Cerebellar nuclear complex (tissue), 1 donor: ENCODE measurements around the gene SAMD4A.

Experiments
- DNase-seq, 2 experiments: peaks; one replicate each; lab custom pipeline; 2025; lab: John Stamatoyannopoulos, UW

The SAMD4A gene, protein sequence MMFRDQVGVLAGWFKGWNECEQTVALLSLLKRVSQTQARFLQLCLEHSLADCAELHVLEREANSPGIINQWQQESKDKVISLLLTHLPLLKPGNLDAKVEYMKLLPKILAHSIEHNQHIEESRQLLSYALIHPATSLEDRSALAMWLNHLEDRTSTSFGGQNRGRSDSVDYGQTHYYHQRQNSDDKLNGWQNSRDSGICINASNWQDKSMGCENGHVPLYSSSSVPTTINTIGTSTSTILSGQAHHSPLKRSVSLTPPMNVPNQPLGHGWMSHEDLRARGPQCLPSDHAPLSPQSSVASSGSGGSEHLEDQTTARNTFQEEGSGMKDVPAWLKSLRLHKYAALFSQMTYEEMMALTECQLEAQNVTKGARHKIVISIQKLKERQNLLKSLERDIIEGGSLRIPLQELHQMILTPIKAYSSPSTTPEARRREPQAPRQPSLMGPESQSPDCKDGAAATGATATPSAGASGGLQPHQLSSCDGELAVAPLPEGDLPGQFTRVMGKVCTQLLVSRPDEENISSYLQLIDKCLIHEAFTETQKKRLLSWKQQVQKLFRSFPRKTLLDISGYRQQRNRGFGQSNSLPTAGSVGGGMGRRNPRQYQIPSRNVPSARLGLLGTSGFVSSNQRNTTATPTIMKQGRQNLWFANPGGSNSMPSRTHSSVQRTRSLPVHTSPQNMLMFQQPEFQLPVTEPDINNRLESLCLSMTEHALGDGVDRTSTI

DNA sequence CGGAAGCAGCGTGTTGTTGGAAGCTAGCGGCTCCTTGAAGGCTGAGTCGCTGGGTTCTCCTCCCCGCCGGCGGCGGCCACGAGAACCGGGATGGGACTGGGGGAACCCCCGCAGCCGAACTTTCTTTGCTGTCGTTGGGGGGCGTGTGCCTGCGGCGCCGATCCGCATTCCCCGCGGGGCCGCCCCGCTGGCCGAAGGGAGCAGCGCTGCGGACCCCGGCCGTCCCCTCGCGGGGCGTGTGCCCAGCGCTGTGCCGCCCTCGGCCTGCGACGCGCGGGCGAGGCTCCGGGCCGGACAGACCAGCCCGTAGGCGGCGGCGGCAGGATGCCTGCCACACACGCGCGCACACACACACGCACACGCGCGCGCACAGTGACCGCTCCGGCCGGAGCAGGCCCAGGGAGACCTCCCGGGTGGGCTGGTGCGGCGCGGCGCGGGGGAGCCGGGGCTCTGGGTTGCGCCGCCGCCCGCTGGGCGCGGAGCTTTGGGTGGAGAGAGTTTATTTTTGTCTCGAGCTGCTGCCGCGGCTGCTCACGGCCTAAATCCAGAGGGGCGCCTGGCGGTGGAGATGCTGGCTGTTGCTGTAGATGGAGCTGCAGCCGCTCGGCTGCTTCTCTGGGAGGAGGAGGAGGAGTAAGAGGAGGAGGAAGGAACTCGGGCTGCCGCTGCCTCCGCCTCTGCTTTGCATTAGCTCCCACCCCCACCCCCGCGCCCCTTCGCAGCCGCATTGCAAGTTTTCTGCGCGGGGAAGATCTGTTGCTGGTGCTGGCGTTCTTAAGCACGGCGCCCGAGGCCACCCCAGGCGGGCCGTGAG is at the start of gene SAMD4A:
Gene SAMD4A, plus strand, starts transcription at position 719 of the 814 bp plus-strand sequence. CDS start 789 bp downstream, outside the sequence.
- no peak for DNase-seq

DNA sequence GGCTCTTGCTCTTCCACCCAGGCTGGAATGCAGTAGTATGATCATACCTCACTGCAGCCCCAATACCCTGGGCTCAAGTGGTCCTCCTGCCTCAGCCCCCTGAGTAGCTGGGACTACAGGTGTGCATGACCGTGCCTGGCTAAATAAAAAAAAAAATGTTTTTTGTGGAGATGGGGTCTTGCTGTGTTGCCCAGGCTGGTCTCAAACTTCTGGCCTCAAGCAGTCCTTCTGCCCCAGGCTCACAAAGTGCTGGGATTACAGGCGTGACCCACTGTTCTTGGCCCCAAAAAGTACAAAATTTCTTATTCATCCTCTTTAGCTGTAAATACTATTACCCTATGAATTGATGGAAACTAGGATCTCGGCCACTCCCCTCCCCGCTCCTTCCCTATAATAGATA is 42.5 kb upstream of the SAMD4A start:
- DNase-seq = no peak

DNA sequence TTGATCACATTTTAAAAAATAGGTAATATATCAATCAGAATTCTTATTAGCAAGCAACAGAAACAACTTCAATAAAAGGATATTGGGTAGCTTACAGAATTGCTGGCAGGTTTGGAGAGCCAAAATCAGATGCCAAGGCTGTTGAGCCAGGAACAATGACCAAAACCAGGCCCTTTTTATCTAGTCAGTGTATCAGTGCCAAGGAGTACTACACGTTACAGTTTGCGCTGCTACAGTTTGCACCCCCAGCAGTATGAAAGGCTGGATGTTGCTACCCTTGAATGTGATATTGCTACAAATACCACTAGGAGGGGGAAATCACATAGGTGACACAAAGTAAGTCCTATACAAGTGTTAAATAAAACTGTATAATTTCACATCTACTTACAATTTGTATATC is 38.0 kb upstream of the SAMD4A start:
- no peak for DNase-seq

DNA sequence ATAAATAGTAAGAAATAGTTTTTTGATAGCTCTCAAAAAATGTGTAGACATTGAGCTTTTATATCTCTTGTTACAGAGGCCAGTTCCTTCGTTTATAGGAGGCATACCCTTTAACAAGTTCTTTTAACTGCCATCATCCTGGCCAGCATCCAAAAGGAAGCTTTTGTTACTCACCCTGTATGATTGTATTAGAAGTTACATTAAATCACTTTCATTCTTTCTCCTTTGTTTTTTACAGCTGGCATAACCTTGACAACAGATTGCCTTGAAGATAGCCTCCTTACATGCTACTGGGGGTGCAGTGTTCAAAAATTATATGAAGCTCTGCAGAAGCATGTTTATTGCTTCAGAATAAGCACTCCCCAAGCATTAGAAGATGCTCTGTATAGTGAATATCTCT is 37.1 kb upstream of the SAMD4A start:
- no peak for DNase-seq

DNA sequence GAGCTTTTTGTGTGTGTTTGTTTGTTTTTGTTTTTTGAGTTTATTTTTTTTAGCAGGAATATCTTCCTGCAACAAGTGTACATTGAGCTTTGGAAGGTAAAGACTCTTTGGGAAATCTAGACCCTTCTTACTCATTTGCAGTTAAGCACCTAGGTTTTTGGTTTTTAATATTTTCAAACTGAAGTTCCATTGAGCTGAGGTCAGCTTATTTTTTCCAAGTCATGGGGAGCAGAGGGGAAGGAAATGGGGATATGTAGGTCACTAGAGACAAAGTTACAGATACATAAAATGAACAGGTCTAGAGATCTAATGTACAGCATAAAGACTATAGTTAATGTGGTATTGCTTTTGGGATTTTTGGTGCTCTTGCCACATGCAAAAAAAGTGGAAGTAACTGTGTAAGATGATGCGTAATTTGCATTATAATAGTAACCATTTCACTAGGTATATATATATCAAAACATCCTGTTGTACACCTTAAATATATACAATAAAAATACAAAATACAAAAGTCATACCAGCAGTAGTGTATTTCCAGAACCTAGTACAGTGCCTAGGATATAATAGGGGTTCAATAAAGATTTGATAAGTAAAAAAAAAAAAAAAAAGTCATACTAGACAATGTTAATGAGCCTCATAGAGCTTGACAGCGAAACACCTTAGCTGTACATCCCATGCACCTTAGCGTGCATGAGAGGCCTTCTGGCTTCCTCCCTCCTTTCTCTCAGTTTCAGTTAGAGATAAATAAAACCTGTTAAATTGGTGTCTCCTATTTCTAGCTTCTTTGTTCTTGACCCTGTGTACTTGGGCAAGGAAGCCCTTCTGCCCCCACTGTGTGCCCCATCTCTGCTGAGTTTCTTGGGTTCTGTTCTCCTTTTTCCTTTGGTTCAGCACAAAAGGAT is 34.6 kb upstream of the SAMD4A start:
- DNase-seq = no peak

DNA sequence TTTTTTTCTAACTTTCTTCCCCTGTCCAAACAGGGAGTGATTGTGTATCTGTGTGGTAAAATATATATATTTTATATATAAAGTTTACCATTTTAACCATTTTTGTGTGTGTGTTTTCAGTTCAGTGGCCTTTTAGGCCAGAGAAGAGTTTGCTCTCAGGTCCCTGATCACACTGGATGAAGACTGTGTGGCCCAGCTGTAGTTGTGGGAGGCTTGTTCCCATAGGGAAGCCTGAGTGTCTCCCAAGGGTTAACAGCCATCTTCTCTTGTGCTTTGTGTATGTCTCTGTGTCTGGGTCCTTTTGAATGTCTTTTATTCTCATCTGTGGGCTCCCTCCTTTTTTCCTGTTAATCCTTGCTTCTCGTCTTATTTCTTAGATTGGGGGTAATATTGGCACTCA is 33.8 kb upstream of the SAMD4A start:
- no peak for DNase-seq

DNA sequence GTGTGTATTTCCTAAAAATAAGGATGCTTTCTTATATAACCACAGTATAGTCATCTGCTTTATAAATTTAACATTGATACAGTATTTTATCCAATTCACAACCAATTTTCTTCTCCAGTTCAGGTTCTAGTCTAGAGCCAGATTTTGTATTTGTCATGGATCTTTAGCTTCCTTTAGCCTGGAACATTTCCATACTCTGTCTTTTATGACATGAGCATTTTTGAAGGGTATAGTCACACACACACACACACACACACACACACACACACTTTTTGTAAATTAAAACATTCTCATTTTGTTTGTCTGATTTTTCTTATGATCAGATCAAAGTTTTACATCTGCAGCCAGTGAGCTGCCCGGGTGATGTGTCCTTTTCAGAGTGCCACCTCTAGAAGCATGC is 31.8 kb upstream of the SAMD4A start:
- no peak for DNase-seq

DNA sequence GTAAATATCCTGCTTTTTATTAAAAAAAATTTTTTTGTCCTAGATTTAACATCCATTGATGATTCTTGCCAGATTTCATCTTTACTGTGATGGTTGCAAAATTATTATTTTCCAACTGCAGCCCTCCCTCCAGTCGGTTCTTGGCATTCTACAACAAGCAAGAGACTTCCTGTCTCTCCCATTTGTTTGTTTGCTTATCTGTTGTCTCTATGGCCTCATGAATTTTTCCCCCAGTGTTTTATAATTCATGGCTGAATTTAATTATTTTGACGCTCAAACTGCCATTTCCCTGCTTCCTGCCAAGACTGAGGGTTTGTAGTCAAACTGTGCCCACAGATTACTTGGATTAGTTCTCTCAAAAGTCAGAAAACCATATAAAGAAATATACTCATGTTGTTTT is 31.3 kb upstream of the SAMD4A start:
- no peak for DNase-seq

DNA sequence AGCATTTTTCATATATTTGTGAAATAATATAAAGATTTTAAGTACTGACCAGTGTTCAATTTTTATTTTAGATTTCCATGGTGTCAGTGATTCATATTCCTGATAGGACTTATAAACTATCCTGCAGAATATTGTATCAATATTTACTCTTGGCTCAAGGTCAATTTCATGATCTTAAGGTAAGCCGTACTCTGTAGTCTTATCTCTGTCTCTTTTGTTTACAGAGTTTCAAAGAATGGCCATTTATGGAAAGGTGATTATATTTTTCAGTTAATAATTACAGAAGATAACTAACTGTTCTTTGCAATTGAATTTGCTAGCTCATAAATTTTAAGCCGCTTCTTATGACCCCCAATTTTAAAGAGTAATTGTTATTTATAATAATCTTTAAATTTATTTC is 29.3 kb upstream of the SAMD4A start:
- DNase-seq = no peak

DNA sequence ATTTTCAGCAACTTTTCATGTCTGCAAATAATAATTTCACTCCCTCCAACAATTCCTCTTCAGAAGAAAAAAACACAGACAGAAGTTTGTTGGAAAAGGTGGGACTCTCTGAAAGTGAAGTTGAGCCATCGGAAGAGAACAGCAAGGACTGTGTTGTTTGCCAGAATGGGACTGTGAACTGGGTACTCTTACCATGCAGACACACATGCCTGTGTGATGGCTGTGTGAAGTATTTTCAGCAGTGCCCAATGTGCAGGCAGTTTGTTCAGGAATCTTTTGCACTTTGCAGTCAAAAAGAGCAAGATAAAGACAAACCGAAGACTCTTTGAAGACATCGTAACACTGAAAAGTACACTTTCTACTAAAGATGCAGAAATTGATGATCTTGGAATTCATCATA is 28.9 kb upstream of the SAMD4A start:
- no peak for DNase-seq

DNA sequence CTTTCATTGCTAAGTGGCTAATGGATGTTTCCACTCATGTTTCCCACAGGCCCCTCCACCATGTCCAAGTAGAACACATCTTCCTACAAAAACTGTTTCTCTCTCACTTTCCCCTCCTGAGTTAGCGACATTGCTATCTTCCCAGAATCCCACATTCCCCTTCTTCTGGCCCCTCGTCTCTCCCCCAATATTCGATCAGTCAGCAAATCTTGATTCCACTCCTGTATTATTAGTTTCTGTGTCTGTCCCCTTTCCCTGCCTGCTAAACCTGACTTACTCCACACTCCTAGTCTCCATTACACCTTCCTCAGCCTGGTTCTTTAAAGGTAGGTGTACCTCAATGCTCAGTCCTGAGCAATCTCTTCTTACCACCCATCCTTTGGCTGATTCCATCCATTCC is 19.3 kb upstream of the SAMD4A start:
- DNase-seq = no peak

DNA sequence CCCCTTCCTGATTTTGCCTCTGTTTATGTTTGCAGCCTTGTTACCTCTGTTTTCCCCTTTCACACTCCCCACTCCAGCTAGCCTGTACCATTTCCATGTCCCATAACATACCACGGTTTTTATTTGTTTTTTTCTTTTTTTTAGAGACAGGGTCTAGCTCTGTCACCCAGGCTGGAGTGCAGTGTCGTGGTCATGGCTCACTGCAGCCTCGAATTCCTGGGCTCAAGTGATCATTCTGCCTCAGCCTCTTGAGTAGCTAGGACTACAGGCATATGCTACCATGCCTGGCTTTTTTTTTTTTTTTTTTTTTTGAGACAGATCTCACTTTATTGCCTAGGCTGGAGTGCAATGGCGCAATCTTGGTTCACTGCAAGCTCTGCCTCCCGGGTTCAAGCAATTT is 18.4 kb upstream of the SAMD4A start:
- DNase-seq = no peak

DNA sequence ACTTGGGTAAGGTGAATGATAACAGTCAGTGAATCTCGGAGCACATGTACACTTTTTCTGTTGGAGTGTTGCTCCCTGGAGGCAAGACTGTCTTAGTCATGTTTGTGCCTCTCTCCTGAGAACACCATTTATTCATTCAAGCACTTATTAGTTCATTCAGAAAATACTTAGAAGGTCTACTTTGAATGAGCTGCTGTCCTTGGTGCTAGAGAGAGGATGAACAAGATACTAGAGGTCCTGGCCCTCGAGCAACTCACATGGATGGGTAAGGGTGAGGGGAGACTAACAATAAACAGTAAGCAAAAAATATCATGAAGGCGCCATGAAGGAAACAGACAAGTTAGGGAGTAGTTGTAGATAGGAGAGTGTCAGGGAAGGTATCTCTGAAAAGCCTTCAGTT is 17.1 kb upstream of the SAMD4A start:
- no peak for DNase-seq

DNA sequence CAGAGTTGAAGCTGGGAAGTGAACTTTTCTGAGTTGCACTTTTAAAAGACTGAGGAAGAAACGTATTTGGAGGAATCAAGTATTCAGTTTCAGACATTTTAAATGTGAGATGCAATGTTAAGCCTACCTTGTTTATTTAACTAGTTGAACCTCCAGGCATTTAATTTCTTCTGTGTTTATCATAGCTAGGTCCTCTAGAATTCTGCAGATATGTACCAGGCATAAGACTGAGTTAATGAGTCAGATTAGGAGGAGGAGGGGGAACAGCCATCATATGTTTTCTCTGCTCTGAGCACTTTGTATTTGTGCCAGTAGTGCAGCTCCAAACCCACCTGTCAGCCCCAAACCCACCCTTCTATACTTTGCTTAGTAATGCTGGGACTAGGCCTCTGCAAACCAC is 16.4 kb upstream of the SAMD4A start:
- DNase-seq = no peak

DNA sequence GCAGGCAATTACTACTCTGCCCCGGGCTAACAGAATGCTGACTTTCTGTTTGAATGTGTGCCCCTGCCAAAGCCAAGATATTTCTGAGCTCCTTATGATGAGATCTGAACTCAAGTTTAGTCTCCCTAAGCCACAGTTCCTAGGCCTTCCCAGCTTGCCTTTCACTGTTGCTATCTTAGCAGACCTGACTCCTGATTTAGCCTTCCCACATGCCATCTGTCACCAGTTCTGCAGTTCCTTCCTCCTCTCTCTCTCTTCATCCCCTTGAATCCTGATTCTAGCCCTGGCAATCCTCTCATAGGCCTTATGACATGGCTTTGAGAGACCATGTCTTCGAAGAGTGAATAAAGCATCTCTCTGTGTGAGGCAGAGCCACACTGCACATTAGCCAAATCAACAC is 12.5 kb upstream of the SAMD4A start:
- no peak for DNase-seq

DNA sequence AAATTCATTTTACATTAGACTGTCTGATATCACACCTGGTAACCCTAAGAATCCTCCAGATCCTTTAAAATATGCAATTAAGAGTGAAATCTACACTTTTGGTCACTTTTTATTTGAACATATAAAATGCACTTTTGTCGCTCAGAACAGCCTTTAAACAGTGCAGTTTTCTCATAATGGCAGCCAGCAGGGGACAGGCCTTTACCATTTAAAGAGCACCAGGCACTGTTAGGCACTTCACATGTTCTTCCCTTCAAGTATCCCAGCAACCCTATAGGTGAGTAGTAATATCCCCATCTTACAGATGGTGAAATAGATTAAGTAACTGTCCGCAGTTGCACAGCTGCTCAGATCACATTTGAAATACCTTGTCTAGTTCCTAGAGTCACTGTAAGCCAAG is 11.3 kb upstream of the SAMD4A start:
- no peak for DNase-seq

DNA sequence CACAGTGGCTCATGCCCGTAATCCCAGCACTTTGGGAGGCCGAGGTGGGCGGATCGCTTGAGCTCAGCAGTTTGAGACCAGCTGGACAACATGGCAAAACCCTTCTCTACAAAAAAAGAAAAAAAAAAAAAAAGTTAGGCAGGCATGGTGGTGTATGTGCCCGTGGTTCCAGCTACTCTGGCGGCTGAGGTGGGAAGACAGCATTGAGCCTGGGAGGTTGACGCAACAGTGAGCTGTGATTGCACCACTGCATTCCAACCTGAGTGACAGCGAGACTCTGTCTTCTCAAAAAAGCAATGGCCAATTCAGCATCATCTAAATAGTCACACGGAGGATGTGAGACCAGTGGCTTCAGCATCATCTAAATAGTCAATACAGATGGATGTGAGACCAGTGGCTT is 10.4 kb upstream of the SAMD4A start:
- DNase-seq = no peak

DNA sequence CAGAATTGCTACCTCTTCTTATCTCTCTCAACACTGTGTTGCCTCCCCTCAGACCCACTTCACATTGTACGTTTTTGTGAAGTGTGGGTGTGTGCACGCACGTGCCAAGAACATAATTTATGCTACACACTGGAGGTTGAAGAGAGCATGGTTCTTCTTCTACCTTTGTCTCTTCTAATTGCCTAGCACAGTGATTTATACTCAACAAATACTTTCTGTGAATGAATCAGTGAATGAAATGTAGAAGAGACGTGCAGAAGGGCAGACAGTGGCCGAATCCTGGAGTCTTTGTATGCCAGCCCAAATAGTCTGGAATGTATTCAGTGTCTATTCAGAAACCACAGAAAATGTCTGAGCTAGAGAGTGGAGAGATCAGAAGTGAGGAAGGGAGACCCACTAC is 4.6 kb upstream of the SAMD4A start:
- DNase-seq = no peak

DNA sequence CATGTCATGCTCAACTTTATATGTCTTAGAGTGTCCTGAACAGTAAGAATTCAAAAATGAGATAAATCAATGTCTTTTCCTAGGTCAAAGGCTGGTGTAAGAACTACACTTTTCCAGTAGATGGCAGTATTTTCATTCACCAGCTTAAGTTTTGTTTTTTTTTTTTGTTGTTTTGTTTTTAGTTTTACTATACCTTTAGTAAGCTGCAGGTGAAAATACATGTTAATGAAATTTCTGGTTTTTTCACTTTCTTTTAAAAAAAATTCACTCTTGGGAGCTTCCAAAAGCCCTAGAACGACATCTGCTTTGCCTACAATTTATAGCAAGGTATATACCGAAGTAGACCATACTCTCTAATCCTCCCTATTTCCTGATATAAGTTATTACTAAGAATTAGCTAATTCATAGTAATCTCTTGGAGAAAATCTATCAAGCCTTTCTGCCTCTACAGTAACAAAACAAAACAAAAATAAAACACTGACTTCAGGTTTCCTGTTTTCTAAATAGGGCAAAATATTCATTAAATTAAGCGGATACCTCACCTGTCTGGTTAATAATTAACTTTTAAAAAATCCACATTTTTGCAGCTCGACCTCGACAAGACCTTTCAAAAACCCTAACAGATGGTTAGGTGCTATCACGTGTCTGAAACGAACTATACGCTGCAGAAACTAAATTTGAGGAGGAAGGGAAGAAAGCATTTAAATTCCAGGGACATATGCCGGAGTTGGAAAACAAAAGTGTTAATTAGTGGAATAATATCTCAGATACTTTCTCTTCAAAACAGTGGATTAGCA is 2.7 kb upstream of the SAMD4A start:
- no peak for DNase-seq

DNA sequence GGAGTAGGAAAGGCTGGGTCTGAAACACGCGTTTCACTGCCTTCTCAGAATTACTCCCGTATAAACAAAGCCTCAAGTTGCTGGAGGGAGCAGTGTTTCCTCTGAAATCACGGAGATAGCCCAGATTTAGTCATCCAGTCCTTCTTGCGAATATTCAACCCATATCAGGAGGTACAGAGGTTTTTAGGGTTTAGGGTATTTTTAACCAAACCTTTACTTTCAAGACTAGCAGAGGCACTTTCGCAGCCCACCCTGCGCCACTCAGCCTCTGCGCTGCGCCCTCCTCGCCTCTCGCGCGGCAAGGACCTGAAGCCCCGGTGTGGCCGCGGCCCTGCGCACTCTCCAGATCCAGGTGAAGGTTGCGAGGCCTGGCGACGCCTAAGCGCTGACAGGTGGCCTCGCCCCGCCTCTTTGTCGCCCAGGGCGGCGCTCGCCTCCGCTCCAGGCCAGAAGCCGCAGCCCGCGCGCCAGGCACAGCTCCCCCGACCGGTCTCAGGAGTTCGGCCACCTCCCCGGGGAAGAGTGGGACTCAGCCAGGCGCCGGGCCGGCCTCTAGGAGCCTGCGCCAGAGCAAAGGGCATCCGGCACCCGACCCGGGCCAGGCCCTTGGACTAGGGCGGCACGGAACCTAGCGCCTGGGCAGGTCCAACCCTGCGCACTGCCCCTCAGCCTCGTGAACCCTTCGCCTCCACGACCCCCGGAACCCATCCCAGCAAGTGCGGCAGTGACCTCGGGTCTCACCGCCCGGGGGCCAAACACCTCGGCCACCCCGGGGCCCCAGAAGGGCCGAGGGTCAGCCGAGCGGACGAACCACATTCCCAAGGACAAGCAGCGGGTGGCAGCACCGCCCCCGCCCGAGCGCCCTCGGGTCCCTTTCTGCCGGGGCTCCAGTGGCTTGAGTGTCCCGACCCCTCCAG is 1.8 kb upstream of the SAMD4A start:
- DNase-seq = peak in 1 of 2 experiments; percentile 22
